ENCODE results near the gene HSPG2.

Gene HSPG2

DNA sequence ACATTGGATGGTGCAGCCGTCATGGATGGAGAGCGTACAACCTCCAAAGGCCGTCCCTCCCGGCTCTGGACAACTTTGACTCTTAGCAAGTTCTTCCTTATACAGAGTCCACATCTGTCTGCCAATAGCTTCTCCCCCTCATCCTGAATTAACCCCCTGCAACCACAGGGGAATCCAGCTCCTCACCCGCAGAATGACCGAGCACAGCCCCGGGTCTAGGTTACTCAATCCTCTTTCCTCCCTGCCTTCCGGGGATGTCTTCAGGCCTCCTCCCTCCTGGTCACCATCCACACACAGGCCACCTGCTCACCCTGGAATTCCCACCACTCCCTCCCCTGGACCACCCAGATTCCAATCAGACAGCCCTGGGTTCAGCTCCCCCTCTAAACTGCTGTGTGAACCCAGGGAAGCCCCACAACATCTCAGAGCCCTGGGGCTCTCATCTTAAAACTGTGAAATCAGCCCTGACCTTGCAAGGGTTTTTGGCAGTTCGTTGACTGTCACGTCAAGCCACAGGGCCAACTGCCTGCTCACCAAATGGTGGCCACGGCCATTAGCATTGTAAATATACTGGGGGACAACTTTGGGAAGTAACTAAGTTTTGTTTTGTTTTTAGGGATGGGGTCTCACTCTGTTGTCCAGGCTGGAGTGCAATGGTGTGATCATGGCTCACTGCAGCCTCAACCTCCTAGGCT is 54.2 kb downstream of the HSPG2 start:
- no peak for DNase-seq (ENCODE audit: insufficient read length, low spot score)
- FAIRE-seq, result no peak
- TF ChIP-seq POLR2A (IDR thresholded peaks at IDR 0.05; ENCODE audit: low read depth, low read length) (no peak), TAF1 (IDR thresholded peaks at IDR 0.05; ENCODE audit: low read depth, low read length) (no peak), SPI1 (IDR thresholded peaks at IDR 0.05; ENCODE audit: low read depth, low read length) (no peak), POLR2AphosphoS5 (IDR thresholded peaks at IDR 0.05; ENCODE audit: low read depth, low read length) (no peak), POU2F2 (IDR thresholded peaks at IDR 0.05; ENCODE audit: low read depth, low read length) (no peak)

DNA sequence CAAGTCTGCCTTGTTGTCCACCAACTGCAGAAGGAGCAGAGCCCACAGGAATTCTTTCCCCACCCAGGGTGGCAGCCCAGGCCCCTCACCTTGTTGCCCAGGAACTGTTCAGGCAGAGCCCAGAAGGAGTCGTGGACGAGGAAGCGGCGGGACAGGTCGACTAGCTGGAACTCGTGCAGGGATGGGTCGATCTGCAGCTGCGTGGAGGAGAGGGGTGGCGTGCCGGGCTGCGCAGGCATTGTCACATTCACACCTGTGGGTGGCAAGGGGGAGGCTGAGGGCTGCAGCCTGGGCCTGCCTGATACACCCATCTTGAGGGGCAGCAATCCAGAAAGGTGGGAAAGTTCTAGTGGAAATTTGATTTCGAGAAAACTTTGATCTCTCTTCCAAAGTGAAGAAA is 55.9 kb downstream of the HSPG2 start:
- no peak for FAIRE-seq
- TF ChIP-seq PAX5 (IDR thresholded peaks at IDR 0.05; ENCODE audit: insufficient read depth, low read length, severe bottlenecking) (no peak), POU2F2 (IDR thresholded peaks at IDR 0.05; ENCODE audit: low read depth, low read length) (no peak), POLR2AphosphoS5 (IDR thresholded peaks at IDR 0.05; ENCODE audit: low read depth, low read length) (no peak), POLR2A (IDR thresholded peaks at IDR 0.05; ENCODE audit: low read depth, low read length) (no peak), TAF1 (IDR thresholded peaks at IDR 0.05; ENCODE audit: low read depth, low read length) (no peak), SPI1 (IDR thresholded peaks at IDR 0.05; ENCODE audit: low read depth, low read length) (no peak)
- no peak for DNase-seq (ENCODE audit: insufficient read length, low spot score)

DNA sequence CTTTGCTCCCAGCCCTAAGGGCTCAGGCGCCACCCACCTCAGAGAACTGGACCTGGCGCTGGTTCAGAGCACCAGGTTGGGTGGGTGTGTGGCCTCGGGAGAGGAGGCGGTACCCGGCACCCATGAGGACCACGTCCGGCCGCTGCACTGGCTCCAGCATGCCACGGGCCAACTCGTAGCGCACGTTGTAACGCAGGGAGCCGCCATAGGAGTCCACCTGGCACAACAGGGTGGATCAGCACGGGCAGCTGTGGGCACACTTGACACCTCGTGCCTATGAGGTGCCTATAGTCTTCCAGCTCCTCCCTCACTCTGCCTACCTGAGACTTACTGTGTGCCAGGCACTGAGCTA is 56.5 kb downstream of the HSPG2 start:
- FAIRE-seq (no peak), DNase-seq (ENCODE audit: insufficient read length, low spot score) (no peak)
- TF ChIP-seq POLR2AphosphoS5 (IDR thresholded peaks at IDR 0.05; ENCODE audit: low read depth, low read length) (no peak), TAF1 (IDR thresholded peaks at IDR 0.05; ENCODE audit: low read depth, low read length) (no peak), PAX5 (IDR thresholded peaks at IDR 0.05; ENCODE audit: insufficient read depth, low read length, severe bottlenecking) (no peak), SPI1 (IDR thresholded peaks at IDR 0.05; ENCODE audit: low read depth, low read length) (no peak), POLR2A (IDR thresholded peaks at IDR 0.05; ENCODE audit: low read depth, low read length) (no peak), POU2F2 (IDR thresholded peaks at IDR 0.05; ENCODE audit: low read depth, low read length) (no peak)

DNA sequence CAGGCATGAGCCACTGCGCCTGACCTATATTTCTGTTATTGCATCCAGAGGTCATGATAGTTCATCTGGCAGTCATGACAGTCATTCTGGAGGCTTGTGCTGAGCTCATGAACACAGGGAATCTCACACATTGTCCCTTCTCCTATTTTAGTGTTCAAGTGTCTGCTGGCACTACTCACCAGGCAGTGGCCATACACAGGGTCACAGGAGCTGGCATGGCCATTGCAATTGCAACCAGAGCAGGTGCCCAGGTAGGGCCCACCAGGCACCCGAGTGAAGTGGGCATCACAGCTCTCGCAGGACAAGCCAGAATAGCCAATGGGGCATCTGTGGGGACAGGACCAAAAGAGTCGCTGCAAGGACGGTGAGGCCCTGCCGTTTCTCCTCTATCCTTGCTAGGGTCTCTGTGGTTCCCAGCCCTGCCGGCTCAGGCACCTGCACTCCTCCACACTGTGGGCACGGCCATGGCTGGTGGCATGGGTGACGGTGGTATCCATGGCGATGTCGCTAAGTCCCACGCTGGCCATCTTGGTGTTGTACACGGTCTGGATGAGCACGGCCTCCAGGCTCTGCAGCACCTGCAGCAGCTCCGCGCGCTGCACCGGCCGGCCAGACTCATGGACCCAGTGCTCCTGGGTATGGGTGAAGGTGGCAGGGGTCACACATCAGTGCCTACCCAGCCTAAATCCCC is 57.0 kb downstream of the HSPG2 start:
- TF ChIP-seq SPI1 (IDR thresholded peaks at IDR 0.05; ENCODE audit: low read depth, low read length) (no peak), TAF1 (IDR thresholded peaks at IDR 0.05; ENCODE audit: low read depth, low read length) (no peak), POU2F2 (IDR thresholded peaks at IDR 0.05; ENCODE audit: low read depth, low read length) (no peak), POLR2AphosphoS5 (IDR thresholded peaks at IDR 0.05; ENCODE audit: low read depth, low read length) (no peak), PAX5 (IDR thresholded peaks at IDR 0.05; ENCODE audit: insufficient read depth, low read length, severe bottlenecking) (no peak), POLR2A (IDR thresholded peaks at IDR 0.05; ENCODE audit: low read depth, low read length) (no peak)
- FAIRE-seq (no peak), DNase-seq (ENCODE audit: insufficient read length, low spot score) (no peak)

DNA sequence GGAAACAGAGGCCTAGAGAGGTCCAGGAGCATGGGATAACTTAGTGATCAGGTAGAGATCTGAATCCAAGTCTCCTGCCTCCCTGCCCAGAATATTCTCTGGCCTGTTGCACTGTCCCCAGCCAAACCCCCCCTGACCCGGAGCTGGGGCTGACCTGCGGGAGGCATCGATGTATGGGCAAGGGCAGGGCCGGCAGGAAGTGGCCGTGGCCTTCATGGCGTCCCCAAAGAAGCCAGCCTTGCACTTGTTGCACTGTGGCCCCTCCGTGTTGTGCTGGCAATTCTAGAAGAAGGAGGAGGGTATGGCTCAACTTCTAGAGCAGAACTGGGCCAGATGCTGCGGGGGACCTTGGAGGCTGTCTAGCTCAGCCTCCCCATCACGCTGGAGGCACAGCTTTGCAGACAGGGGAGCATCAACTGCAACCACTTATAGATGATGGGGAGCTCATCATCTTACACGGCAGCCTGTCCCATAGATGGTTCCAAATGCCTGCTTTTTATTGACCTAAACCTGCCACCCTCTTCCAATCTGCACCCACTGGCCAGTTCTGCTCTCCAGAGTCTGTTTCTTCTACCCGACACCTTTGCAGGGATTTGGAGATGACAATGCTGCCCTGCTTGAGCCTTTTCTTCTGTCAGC is 58.2 kb downstream of the HSPG2 start:
- DNase-seq (ENCODE audit: insufficient read length, low spot score) (no peak), FAIRE-seq (no peak)
- TF ChIP-seq TAF1 (IDR thresholded peaks at IDR 0.05; ENCODE audit: low read depth, low read length) (no peak), POLR2A (IDR thresholded peaks at IDR 0.05; ENCODE audit: low read depth, low read length) (no peak), SPI1 (IDR thresholded peaks at IDR 0.05; ENCODE audit: low read depth, low read length) (no peak), PAX5 (IDR thresholded peaks at IDR 0.05; ENCODE audit: insufficient read depth, low read length, severe bottlenecking) (no peak), POLR2AphosphoS5 (IDR thresholded peaks at IDR 0.05; ENCODE audit: low read depth, low read length) (no peak), POU2F2 (IDR thresholded peaks at IDR 0.05; ENCODE audit: low read depth, low read length) (no peak)

DNA sequence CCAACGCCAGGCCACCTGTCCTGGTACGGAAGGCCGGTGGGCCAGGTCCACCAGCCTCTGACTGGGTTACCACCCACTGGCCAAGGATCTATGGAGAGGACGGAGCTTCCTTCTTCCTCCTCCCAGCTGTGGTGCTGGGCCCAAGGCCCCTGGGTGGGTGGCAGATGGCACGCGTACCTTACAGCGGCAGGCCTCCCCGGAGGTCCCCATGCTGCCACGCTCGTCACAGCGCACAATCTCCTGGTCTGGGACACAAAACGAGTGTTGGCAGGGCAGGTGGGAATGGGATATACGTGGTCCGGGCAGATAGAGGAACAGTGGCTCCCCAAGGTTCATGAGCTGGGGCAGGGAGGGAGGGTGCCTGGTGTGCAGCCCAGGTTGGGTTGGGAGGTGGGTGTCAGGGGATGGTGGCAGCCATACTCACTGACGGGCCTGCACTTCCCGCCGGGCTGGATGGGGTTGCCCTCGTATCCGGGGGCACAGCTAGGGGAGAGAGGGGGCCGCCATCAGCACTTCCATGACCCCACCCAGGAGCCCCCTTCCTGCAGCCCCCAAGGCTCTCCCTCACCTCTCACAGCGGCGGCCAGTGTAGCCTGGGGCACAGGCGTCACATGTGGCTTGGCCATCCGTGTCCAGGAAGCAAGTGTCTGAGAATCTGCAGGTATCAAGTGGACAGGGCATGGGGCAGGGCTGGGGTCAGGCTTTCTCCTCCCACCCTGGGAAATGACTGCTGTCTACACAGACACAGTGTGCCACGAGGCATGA is 58.9 kb downstream of the HSPG2 start:
- FAIRE-seq (no peak), DNase-seq (ENCODE audit: insufficient read length, low spot score) (no peak)
- no peak for TF ChIP-seq POU2F2 (IDR thresholded peaks at IDR 0.05; ENCODE audit: low read depth, low read length)
- no peak for TF ChIP-seq POLR2AphosphoS5 (IDR thresholded peaks at IDR 0.05; ENCODE audit: low read depth, low read length)
- no peak for TF ChIP-seq SPI1 (IDR thresholded peaks at IDR 0.05; ENCODE audit: low read depth, low read length)
- TF ChIP-seq PAX5 (IDR thresholded peaks at IDR 0.05; ENCODE audit: insufficient read depth, low read length, severe bottlenecking), result no peak
- no peak for TF ChIP-seq POLR2A (IDR thresholded peaks at IDR 0.05; ENCODE audit: low read depth, low read length)
- TF ChIP-seq TAF1 (IDR thresholded peaks at IDR 0.05; ENCODE audit: low read depth, low read length), result no peak

DNA sequence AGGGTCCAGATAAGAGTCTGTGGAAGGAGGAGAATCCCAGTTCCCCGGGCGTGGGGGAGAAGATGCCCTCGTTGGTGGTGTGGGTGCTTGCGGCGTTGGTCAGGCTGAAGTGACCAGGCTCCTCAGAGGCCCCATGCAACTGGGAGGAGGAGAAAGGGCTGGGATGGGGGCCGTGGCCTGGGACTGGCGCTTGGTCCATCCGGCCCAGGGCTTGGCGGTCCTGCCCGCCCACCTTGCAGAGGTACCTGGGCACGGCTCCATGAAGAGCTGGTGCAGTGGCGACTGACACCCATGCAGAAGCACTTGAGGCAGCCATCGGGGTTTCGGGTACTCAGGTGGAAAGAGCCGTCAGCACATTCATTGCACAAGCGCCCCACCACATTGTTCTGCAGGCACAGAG is 60.8 kb downstream of the HSPG2 start:
- DNase-seq (ENCODE audit: insufficient read length, low spot score) (no peak), FAIRE-seq (no peak)
- no peak for TF ChIP-seq POLR2AphosphoS5 (IDR thresholded peaks at IDR 0.05; ENCODE audit: low read depth, low read length)
- TF ChIP-seq TAF1 (IDR thresholded peaks at IDR 0.05; ENCODE audit: low read depth, low read length), result no peak
- TF ChIP-seq SPI1 (IDR thresholded peaks at IDR 0.05; ENCODE audit: low read depth, low read length), result no peak
- TF ChIP-seq POU2F2 (IDR thresholded peaks at IDR 0.05; ENCODE audit: low read depth, low read length), result no peak
- no peak for TF ChIP-seq PAX5 (IDR thresholded peaks at IDR 0.05; ENCODE audit: insufficient read depth, low read length, severe bottlenecking)
- TF ChIP-seq POLR2A (IDR thresholded peaks at IDR 0.05; ENCODE audit: low read depth, low read length), result no peak

DNA sequence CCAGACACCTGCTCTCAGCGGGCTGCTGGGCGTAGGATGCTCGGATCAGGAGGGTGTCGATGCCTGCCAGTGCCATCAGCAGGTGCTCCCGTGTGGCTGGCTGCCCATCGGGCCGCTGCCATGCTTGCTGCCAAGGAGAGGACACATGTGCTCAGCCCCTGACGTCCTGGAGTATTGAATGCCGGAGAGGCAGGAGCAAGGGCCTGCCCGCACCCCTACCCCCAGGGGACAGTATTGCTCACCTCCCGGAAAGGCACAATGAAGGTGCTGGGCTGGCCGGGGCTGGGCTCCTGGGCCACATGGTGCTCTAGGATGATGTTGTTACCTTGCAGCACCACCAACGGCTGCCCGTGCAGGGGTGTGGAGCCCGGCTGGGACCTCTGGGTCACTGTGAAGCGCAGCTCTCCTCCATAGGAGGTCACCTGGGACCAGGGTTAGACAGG is 61.5 kb downstream of the HSPG2 start:
- FAIRE-seq (no peak), DNase-seq (ENCODE audit: insufficient read length, low spot score) (no peak)
- no peak for TF ChIP-seq TAF1 (IDR thresholded peaks at IDR 0.05; ENCODE audit: low read depth, low read length)
- no peak for TF ChIP-seq POLR2AphosphoS5 (IDR thresholded peaks at IDR 0.05; ENCODE audit: low read depth, low read length)
- TF ChIP-seq POU2F2 (IDR thresholded peaks at IDR 0.05; ENCODE audit: low read depth, low read length), result no peak
- no peak for TF ChIP-seq POLR2A (IDR thresholded peaks at IDR 0.05; ENCODE audit: low read depth, low read length)
- TF ChIP-seq SPI1 (IDR thresholded peaks at IDR 0.05; ENCODE audit: low read depth, low read length), result no peak
- TF ChIP-seq PAX5 (IDR thresholded peaks at IDR 0.05; ENCODE audit: insufficient read depth, low read length, severe bottlenecking), result no peak

Measured in GM12891 (cell line).